Right cardiac atrium (tissue), 5 donors: ENCODE data around the gene LNP1. TPM values are rescaled to one million over a fixed set of nuclear protein-coding genes. Genes with fewer than 3 reads are reported as not detected.
"Not testable (repeated sequence)": the region's sequence is repeated elsewhere in the genome, so short reads cannot be mapped to it uniquely, and the experiment has no call there.

Source experiments
- ATAC-seq, 2 donors: fragments of 200-7000 bp; cut with Tn5 transposase; one replicate each; pipeline versions ENCODE4 v1.8.0 to v1.9.1; 2020; ENCODE audit warnings: moderate library complexity in 2 of 2, mild to moderate bottlenecking in 1 of 2
- DNase-seq, 3 donors: peaks; one replicate each; pipeline ENCODE4 v3.0.0-alpha.2; 2020
- H3K27ac ChIP-seq: one replicate; pipeline ENCODE4 v1.5.1; 2013; ENCODE audit warnings: mild to moderate bottlenecking, low read length, control low read depth, moderate library complexity
- H3K27me3 ChIP-seq: one replicate; pipeline ENCODE4 v1.6.1; 2013; ENCODE audit not compliant: control insufficient read depth, insufficient read depth
- H3K4me1 ChIP-seq: one replicate; pipeline ENCODE4 v1.6.1; 2013; ENCODE audit warnings: low read length; ENCODE audit not compliant: control insufficient read depth, insufficient read depth
- H3K4me3 ChIP-seq: one replicate; pipeline ENCODE4 v1.5.1; 2013; ENCODE audit warnings: low read length, control low read depth
- H3K9me3 ChIP-seq: one replicate; pipeline ENCODE4 v1.6.1; 2013; ENCODE audit warnings: low read length; ENCODE audit not compliant: control insufficient read depth
- WGBS: extraction: QIAGEN DNeasy Blood & Tissue Kit; methylation state at CpG from one replicate; pipeline ENCODE4 v1.1.7; 2013; 5-methylcytosine and 5-hydroxymethylcytosine counted together
- intact Hi-C, 4 donors: fragments of 100-400 bp; cut with DNase I; formaldehyde crosslinking; loops; one replicate each; pipeline versions ENCODE4 v1.11.0 to v1.14.0; 2022 to 2023
- polyA plus RNA-seq: library from polyadenylated mRNA; stranded (reverse); fragments of 200-250 nt; gene quantifications from one replicate; pipeline ENCODE4 v1.2.3, GENCODE V29; 2013
- total RNA-seq, 4 donors: library from RNA; stranded (reverse); fragmentation: NEBNext Ultra II Directional; extraction: Animal tissue kit (Norgen Biotek cat#: 25700); gene quantifications; one replicate each; pipeline ENCODE4 v1.2.1, GENCODE V29; 2021
- donor health status: healthy with polysubstance abuse.
- donor health status: DM: no; HTN: yes; CAD: no.
- donor health status: DM: no; HTN: no; CAD: no.
- donor health status: DM: no; HTN: yes; CAD: no; lungs with severe emphysema.
- donor health status: DM: yes; HTN: yes; CAD: no.

The LNP1 gene
- total and polyA plus RNA-seq, 5 donors = 4.1 to 6.9 (median 4.1) TPM

DNA sequence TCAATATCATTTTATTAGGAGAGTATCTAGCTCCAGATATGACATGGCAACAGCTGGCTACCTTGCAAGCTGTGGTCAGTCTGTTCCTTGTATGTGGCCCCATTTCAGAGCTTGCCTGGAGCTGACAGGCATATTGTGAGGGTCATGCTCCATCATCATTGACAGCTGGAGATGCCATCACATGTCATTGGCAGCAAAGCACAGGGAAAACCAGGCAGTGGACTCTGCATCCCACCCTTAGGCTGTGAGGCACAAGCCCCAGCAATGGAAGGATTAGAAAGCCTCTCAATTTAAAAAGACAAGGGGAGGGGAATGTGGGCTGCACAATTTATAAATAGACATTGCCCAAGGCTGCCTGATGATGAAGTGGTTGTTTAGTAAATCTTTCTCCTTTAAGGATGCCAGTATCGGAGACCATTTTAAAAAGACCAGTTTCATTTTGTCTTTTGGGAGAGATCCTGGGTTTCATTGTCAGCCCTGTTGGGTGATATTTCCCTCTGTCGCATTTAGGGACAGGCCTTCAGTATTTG, 27.9 kb downstream of the LNP1 start:
- H3K27ac ChIP-seq = peak overlapping the region; percentile 28
- H3K27me3 ChIP-seq = no peaks in the 10 kb centered on the region
- H3K4me1 ChIP-seq = peaks cover 6% of the 10 kb centered on the region
- no peaks in the 10 kb centered on the region for H3K9me3 ChIP-seq
- WGBS = 47% methylated on average over 2 of the region's 2 CpGs
- intact Hi-C loops = no loop called here
- DNase-seq = no peak
- H3K4me3 ChIP-seq = peak overlapping the region; percentile 9
- no peak for ATAC-seq

DNA sequence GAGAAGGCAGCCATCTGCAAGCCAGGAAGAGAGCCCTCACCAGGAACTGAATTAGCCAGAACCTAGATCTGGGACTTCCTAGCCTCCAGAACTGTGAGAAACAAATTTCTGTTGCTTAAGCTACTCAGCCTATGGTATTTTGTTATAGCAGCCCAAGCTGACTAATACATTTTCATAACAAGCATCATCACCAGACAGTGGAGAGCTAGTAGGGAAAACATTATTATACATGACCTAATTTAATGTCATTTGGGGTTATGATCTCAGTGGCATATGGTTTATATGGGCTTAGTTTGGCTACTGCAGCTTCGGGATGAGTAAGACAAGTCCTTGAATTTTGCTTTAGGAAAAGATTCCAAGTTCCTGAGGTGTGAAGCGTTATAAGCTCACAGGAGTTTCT, 35.6 kb downstream of the LNP1 start:
- Histone ChIP-seq H3K9me3 (no peaks in the 10 kb centered on the region), H3K4me1 (no peaks in the 10 kb centered on the region), H3K27ac (no peak overlapping the region), H3K27me3 (no peaks in the 10 kb centered on the region), H3K4me3 (no peak overlapping the region)
- DNase-seq = no peak
- WGBS = 82% methylated on average over 2 of the region's 2 CpGs
- intact Hi-C loops = no loop called here
- no peak for ATAC-seq

DNA sequence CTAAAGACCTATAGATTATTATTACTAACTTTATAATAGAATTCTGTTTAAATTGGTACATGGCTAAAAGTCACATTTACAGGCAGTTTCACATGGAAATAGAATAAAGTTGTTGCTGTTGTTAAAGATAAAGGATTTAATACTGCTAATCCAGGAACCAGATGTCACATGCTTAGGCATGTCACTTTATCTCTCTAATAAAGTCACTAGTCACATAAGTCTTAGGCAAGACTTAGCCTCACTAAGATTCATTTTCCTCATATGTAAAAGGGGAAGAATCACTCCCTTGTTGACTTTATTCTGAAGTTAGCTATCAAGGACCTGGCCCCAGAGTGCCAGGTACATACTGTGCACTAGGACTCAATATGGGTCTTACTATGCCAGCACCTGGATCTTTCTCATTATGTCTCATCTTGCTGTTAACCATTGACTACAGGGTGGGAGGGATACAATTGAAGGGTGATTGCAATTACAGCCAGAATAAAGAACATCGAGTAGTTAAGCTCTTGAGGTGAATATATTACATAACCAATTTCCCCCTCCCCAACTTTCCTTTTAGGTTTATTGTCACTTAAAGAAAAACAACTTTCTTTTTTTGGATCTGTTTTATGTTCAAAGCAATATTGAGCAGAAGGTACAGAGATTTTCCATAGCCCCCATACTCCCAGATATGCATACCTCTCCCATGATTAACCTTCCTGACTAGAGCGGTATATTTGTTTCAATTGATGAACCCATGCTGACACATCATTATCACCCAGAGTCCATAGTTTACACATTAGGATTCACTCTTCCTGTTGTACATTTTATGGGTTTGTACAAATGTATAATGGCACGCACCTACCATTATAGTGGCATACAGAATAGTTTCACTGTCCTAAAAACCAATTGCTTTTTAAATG, 36.6 kb downstream of the LNP1 start:
- ATAC-seq = no peak
- Histone ChIP-seq H3K27ac (no peak overlapping the region), H3K9me3 (no peaks in the 10 kb centered on the region), H3K4me1 (no peaks in the 10 kb centered on the region), H3K27me3 (no peaks in the 10 kb centered on the region), H3K4me3 (no peak overlapping the region)
- DNase-seq = no peak
- 94% methylated on average over 3 of the region's 3 CpGs for WGBS
- intact Hi-C loops = no loop called here

DNA sequence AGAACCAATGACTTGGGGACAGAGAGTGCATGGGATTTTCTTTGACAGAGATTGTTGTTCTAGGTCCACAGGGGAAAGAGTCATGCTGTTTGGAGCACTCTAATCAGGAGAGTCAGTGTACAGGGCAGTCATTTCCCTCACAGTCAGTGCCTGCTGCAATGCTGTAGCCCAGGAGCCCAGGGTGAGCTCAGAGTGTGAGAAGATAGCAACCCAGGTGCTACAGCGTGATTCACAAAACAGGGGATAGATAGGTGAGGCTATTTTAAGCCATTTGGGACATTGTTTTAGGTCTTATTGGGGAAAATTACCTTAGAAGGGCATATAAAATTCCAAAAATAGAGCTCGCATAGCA, 37.3 kb downstream of the LNP1 start:
- intact Hi-C loops = no loop called here
- ATAC-seq = no peak

DNA sequence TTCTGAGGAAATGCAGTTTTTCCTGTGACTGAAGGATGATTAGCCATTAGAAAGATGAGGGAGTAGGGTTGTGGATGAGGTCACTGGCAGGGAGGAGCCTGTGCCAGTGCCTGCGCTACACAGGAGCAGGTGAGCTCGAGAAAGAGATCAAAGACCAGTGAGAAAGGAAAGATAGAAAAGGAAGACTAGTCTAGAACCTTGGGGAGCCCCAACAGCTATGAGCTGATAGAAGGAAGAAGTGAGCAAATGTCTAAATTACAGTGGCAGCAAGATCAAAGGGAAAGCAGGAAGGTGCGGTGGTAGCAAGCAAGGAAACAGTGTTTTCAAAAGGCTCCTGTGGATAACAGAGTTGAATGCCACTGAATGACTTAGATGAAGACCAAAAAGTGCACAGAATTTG, 39.6 kb downstream of the LNP1 start:
- H3K9me3 ChIP-seq = no peaks in the 10 kb centered on the region
- no peaks in the 10 kb centered on the region for H3K27me3 ChIP-seq
- DNase-seq (no peak), ATAC-seq (no peak)
- H3K4me3 ChIP-seq = no peak overlapping the region
- no peak overlapping the region for H3K27ac ChIP-seq
- H3K4me1 ChIP-seq = no peaks in the 10 kb centered on the region
- intact Hi-C loops = no loop called here
- 95% methylated on average over 3 of the region's 3 CpGs for WGBS

More for the DNA sequence above, 37.3 kb downstream of the LNP1 start:
- 86% methylated on average over 2 of the region's 2 CpGs for whole genome bisulfite sequencing
- H3K4me3 ChIP-seq = no peak overlapping the region
- H3K9me3 ChIP-seq = no peaks in the 10 kb centered on the region
- DNase-seq = no peak
- H3K27ac ChIP-seq = no peak overlapping the region
- H3K27me3 ChIP-seq = no peaks in the 10 kb centered on the region
- H3K4me1 ChIP-seq = no peaks in the 10 kb centered on the region

DNA sequence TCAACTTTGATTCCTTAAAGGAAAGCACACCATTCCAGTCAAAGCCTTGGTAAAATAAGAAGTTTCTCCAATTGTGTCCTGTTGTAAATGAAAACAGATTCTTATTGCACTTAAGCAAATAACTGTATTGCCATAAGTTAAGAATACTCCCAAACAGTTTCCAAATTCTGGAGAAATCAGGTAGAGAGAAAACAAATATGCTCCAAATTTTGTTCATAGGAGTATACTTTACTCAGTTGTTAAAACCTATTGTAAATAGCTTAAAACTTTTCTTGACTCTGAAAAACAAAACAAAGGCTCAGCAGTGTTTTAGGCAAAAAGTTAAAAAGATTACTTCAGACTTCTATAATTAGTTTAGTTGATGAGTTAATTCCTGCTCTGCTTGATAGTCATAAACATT, 42.4 kb downstream of the LNP1 start:
- Histone ChIP-seq H3K27me3 (no peaks in the 10 kb centered on the region), H3K9me3 (no peaks in the 10 kb centered on the region), H3K4me3 (no peak overlapping the region), H3K4me1 (no peaks in the 10 kb centered on the region), H3K27ac (no peak overlapping the region)
- intact Hi-C loops = no loop called here
- ATAC-seq (no peak), DNase-seq (no peak)

DNA sequence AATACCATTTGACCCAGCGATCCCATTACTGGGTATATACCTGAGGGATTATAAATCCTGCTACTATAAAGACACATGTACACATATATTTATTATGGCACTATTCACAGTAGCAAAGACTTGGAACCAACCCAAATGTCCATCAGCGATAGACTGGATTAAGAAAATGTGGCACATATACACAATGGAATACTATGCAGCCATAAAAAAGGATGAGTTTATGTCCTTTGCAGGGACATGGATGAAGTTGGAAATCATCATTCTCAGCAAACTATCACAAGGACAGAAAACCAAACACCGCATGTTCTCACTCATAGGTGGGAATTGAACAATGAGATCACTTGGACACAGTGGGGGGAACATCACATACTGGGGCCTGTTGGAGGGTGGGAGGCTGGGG, 45.7 kb downstream of the LNP1 start:
- H3K4me3 ChIP-seq, ATAC-seq, H3K9me3 ChIP-seq, H3K27ac ChIP-seq, intact Hi-C loops, H3K4me1 ChIP-seq, H3K27me3 ChIP-seq, DNase-seq: not testable (repeated sequence)
- 100% methylated on average over 3 of the region's 3 CpGs for WGBS

DNA sequence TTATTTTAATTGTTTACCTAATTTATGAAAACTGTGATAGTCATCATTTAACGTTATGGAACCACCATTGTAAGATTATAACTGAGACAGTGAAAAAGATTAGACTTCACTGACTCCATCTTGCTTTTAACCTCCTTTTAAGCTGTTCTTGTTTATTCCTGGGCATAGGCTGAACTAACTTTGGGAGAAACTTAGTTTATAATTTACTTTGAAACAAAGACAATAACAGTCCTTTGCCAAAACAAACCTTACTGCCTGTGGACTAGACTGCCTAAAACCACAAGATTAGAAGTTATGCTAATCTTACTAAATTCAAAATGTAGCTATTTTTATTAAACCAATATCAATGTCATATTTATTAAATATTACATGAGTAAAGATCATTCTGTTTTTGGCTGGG, 46.7 kb downstream of the LNP1 start:
- DNase-seq (no peak), ATAC-seq (no peak)
- Histone ChIP-seq H3K9me3 (no peaks in the 10 kb centered on the region), H3K27ac (no peak overlapping the region), H3K4me3 (no peak overlapping the region), H3K4me1 (no peaks in the 10 kb centered on the region), H3K27me3 (no peaks in the 10 kb centered on the region)
- intact Hi-C loops = no loop called here
- WGBS = 83% methylated on average over 1 of the region's 1 CpG

DNA sequence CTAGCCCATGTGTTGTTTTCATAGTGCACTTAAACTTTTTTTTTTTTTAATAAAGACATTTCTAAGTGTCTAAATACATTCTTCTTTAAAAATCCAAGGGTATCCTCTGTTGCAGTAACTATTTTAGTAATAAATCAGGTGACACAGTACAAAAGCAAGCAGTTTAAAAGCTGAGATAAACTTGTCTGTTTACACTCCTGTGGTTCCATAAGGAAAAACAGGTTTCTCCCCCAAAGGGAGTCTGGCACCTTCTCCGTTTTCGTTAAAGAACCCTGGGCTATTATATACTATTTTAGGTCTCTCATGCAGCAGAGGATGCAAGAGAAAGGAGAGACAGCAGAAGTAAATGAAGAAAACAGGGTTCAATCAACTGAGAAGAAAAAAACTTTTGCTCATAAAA, 47.9 kb downstream of the LNP1 start:
- DNase-seq (no peak), ATAC-seq (no peak)
- no peaks in the 10 kb centered on the region for H3K27me3 ChIP-seq
- no peak overlapping the region for H3K27ac ChIP-seq
- no peak overlapping the region for H3K4me3 ChIP-seq
- intact Hi-C loops = no loop called here
- 69% methylated on average over 2 of the region's 2 CpGs for WGBS
- no peaks in the 10 kb centered on the region for H3K9me3 ChIP-seq
- no peaks in the 10 kb centered on the region for H3K4me1 ChIP-seq

DNA sequence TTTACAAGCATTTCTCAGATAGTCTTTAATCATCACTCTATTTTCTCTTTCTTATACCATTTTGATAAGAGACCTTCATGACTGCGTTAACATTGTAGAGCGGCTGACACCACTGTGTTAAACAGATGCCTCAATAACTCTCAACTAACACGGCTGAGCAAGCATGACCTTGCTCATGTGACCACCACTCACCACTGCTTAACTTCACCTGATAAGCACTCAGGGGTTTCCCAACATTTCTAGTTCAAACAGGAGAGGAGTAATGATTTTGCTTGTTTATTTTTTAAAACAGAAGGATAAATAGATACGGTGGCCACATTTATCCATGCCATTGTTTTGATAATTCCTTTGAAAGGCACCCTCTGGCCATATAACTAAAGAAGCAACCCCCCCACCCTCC, 53.3 kb downstream of the LNP1 start:
- 56% methylated on average over 4 of the region's 4 CpGs for WGBS
- intact Hi-C loops = no loop called here
- Histone ChIP-seq H3K27me3 (no peaks in the 10 kb centered on the region), H3K9me3 (no peaks in the 10 kb centered on the region), H3K4me3 (no peak overlapping the region), H3K27ac (no peak overlapping the region), H3K4me1 (no peaks in the 10 kb centered on the region)
- no peak for ATAC-seq
- no peak for DNase-seq

DNA sequence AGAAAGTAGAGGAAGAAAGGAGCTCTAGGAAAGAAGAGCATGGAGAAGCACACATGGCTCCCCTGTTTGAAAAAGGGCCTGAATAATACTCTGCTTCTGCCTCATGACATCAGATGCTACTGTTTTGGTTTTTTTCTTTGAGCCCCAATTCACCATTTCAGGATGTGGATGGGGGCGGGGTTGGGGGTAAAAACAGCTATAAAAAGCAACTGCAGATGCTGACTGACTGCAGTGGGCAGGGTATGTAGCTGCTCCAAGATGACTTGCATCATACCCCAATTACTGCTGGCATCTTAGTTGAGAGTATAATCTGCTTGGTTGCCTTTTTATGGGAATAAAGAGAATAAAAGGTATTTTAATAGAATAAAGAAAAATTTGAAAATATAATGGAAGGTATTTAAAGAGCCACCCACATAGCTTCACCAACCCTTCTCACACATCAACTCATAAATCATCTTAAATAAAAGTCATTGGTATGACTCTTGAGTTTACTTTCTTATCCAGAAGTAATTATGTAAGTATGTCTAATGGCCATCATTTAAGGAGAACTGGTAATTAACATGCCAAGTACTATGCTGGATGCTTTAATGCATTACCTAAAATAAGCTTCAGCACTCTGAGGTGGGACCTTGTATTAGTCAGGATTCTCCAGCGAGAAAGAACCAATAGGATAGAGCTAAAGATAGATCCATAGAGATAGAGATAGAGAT, 54.7 kb downstream of the LNP1 start:
- no peak for ATAC-seq
- no peaks in the 10 kb centered on the region for H3K9me3 ChIP-seq
- no peak overlapping the region for H3K27ac ChIP-seq
- no peaks in the 10 kb centered on the region for H3K27me3 ChIP-seq
- no peaks in the 10 kb centered on the region for H3K4me1 ChIP-seq
- intact Hi-C loops = no loop called here
- no peak for DNase-seq
- no peak overlapping the region for H3K4me3 ChIP-seq
- 82% methylated on average over 2 of the region's 2 CpGs for WGBS
